T1000 (cell line): Measurements from ENCODE around the gene GRID1.

Source experiments
- DNase-seq: peaks from one replicate; lab custom pipeline; 2025; ENCODE audit warnings: mixed read lengths; lab: John Stamatoyannopoulos, UW

Gene GRID1

DNA sequence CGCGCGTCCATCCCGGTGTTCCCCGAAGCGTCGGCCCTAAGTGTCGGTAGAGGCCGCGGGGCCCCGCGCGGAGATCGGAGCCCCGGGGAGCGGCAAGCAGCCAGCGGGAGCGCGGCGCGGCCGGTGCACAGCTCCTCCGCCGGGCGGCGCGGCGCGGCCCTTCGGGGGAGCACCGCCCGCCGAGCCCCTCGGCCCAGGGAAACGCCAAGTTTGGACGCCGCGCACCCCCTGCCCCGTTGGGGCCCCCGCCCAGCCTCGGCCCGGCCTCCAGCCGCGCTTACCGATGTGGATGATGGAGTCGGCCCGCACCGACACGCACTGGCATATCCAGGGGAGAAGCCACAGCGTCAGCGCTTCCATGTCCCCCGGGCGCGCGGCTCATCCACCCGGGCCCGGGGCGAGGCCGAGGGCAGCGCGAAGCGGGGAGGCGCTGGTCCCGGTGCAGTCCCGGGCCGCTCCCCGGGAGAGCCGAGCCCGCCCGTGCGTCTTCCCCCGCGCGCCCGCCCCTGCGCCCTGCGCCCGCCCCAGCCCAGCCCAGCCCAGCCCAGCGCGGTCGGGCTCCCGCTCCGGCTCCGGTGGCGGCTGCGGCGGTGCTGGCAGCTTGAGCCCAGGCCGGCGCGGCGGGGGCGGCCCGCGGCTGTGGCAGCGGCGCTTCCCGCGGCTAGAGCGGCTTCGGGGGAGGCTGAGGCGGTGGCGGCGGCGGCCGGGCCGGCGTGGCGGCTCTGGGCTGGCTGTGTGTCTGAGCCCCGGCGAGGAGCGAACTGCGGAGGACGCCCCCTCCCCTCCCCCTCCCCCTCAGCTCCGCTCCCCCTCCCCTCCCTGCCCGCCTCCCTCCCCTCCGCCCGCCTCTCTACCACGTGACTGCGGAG is at the start of gene GRID1:
Gene GRID1 (minus strand): TSS at position 763 of the 869 bp plus-strand sequence.
- DNase-seq, result peak; percentile 65

DNA sequence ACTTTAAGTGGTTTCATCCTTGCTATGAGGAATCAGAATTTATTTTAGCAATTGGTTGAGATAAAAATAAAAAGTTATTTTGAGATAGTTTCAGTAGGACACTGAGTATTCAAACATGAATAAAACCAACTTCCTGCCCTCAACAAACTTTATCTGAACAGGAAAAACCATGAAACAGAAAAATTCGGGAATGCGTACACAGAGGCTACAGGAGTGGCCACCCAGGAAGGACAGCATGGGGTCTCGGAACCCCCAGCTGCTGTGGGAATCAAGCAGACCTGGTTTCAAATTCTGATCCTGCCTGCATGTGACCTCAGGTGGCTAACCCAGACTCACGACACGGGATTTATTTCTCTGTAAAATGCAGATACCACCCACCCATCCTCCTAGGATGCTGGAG is 49.0 kb upstream of the GRID1 start:
- no peak for DNase-seq

DNA sequence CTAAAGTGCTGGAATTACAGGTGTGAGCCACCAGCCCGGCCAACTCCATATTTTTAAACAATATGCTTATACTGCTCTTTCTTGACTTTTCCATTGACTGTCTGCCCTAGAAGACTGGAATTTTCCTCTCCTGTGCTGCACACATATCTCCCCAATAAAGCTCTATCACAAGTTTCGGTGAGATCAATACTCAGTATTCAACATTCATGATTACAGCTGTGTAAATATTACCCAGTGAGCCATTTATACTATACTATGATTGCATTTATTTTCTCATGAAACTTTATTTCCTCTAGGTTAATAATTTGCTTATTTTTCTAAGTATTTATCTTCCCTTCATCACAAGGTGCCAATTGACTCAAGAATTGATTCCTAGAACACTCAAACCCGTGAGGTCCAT is 48.5 kb upstream of the GRID1 start:
- no peak for DNase-seq

DNA sequence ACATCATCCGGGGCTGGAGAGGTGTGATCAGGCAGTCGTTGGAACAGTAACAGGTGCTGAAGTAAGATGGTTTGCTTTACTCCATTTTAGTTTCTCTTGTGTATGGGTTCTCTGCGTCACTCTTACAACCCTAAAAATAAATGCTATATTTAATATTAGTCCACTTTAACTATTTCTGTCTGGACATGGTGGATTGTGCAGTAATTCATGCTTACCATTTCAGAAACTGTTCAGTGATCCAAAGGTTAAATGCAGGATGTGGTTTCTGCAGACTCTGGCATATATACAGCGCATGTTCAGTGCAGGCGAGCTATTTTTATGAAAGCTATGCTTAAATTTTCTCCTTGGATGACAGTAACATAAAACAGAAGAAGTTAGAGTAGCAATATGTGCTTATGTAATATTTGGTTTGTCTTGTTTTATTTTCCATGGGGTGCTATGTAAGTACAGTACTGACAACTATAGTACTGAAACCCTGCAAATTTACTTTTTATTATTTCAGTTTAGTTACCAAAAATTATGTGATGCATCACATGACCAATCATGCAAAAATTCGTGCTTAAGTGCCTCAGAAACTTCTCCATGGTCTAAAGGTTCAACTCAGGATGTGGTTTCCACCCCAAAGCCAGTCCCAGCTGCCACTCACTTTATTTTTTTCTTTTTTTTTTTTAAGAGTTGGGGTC is 46.6 kb upstream of the GRID1 start:
- no peak for DNase-seq

DNA sequence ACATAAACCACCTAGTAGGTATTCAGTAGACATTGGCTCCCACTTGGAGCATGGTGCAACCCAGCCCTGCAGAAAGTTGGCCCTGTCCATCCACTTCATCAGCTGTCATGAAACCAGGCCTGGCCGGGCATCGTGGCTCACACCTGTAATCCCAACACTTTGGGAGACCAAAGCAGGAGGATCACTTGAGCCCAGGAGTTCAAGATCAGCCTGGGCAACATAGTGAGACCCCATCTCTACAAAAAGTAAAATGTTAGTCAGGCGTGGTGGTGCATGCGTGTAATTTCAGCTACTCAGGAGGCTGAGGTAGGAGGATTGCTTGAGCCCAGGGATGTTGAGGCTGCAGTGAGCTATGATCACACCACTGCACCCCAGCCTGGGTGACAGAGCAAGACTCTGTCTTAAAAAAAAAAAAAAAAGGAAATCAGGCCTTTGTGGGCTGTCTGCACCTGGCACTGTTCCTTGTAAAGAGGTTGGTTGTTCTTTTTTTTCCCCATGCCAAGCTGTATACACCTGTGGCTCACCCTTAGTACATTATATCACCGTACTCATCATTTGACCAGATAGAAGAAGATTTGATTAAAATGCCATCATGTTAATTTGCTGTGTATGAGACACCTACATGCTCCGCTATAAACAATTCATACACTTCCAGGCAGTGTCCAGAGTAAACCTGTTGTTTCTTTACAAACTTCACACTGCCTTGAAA is 45.4 kb upstream of the GRID1 start:
- DNase-seq, result no peak

DNA sequence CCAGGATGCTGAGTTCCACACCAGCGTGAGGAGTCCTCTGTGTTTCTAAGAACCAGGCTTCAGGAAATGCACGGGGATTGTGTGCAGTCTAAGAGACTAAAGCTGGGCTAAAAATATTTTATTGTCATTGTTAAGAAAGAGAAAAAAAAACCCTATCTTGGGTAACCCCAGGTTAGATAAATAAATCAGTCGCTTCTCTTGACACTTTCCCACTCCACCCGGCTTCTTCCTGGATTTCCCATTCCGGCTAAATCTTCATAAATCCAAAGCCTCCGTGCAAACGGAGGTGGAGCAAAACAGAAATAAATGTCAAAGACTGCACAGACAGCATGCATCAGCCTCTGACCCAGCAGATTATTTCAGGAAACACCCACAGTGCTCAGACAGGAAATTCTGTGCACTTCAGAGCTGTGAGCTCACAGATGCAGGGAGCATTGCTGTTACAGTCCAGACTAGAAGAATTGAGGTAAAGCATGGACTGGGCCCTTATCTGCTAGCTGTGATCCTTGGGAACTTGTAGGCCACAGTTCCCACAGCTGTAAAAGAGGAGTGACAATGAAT is 44.8 kb upstream of the GRID1 start:
- no peak for DNase-seq

DNA sequence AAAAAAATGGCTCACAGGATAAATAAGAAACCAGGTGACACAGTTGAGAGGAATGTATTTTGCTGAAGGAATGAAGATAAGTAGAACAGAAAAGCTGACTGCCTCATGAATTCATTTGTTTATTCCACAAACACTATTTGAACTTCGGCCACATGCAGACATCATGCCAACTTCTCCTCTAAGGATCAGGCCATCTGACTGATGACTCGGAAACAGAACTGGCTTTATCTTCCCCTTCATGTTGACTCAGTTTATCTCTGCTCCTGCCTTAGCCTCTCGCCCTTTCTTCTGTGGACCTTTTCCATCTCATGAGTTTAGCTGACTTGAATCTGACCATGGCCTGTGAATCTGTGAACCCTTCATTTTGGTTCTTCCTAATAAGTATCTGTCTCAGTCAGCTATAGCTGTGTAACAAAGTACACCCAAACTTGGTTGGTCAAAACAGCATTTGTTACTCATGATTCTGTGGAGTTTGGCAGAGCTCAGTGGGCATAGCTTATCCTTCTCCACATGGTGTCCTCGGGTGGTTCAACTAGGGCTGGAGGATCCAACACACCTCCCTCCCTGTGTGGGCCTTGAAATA is 44.0 kb upstream of the GRID1 start:
- no peak for DNase-seq

DNA sequence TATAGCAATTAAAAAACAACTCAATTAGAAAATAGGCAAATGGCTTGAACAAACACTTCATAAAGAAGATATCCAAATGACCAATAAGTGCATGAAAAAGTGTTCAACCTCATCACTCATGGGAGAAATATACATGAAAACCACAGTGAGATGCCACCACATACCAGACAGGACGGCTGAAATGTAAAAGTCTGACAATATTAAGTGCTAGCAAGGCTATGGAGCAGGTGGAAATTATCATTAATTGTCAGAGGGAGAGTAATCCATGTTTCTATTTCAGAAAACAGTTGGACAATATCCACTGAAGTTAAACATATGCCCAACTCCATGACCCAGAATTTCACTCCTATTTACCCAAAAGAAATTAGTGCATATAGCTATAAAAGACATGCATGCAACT is 42.6 kb upstream of the GRID1 start:
- DNase-seq, result no peak

DNA sequence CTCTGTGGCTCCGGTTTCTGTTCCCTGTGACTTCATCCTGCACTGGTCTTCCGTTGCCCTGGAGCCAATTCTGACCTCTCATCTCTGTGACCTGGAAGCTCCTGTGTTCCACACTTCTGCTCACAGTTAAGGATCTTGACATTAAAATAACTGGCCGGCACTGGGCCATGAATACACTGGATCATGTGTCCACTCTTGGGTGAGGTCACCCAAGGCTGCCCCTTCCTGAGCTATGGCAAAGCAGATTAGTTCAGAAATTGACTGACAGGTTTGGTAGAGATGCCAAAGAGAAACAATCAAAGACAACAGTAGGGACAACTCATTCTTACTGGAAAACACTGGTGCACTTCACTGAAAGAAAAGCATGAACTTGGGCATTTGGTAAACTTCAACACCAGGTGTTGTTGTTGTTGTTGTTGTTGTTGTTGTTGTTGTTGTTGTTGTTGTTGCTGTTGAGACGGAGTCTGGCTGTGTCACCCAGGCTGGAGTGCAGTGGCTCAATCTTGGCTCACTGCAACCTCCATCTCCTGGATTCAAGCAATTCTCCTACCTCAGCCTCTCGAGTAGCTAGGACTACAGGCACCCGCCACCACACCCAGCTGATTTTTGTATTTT is 36.7 kb upstream of the GRID1 start:
- no peak for DNase-seq

DNA sequence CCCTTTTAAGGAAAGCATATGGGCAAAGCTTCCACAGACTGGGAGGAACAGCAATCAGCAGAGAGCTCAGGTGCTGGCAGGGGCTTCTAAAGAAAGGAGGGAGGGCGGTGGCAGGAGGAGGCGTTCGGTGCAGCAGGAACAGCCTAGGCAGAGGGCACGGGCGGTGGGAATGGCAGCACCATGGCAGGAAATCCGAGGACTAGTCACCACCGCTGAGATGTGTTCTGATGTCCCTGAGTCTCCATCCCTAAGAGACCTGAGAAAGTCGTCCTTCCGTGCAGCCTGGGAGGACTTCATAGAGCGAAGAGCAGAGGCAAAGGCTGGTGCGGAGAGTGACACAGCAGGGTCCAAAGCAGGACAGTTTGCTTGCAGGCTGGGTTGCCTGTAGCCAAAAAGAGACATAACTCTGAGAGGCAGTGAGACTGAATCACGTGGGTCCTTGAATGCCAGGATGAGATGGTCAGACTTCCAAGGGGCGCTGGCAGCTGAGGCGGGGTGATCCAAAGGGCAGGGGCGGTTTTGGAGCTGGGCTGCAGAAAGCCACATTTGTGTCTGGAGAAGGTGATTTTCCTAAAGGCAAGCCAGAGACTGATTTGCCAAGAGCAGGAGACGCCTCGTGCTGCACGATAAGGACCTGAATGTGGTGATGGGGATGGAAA is 35.8 kb upstream of the GRID1 start:
- no peak for DNase-seq

DNA sequence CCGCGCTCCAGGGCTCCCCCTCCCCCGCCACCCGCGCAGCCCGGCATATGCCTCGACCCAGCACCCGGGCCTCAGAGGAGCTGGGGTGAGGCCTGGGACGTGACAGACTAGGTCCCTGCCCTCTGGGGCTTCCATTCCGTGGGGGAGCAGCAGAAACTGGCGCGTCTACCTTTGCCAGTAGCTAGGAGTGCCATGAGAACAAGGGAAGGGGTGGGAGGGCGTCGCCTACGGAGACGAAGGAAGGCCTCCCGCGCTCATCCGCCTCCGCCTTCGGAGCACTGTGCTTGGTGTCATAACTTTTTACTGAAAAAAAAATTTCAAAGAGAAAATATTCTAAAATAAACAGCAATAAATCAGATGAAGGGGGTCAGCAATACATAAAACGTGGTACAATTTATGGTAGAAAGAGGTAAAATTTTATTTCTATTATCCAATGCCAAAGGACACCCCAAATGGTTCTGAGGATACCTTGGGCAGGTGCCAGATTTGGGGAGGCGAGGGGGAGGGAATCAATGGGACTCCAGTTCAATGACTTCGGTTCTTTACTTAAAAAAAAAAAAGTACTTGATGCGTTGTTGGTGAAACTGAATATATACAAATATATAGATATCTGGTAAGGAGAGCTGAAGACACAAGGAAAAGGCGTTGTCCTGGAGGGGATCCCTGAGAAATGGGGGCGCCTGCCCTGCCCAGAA is 35.1 kb upstream of the GRID1 start:
- DNase-seq, result no peak

DNA sequence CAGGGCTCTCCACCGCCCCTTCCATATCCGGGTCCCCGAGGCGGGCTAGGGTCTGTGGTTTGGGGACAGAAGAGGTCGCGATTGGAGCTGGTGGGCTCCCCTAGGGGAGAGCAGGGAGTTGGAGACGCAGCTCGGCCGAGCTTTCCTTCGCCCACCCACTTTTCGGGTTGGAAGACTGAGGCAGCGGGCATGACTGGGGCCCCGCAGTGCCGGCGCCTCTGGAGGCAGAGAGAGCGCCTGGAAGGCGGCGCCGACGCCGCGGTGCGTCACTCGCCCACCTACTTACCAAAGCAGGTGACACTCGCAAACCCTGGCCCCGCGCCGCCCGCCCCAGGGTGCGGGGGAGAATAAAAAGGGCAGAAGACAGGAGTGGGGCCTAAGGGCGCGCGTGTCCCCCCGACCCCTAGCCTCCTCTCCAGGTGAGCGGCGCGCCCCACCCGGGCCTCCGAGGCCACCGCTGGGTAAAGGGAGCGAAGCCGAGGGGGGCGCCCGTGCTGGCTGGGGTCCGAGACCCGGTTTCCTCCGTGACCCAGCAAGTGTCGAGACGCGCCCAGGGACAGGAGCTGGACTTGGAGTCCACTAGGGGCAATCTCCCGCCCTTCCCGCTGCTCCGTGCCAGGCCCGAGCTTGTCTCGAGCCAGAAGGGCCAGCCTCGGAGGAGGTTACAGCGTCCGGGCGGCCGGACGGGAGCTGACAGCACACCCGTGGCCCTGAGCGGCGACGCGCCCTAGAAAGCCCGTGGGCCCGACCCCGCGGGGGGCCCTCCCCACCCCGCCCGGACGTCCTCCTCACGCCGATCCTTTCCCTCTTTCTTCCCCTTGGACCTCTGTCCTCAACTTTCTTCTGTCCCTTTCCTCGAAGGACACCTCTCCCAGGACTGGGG is 34.4 kb upstream of the GRID1 start:
- DNase-seq, result no peak

DNA sequence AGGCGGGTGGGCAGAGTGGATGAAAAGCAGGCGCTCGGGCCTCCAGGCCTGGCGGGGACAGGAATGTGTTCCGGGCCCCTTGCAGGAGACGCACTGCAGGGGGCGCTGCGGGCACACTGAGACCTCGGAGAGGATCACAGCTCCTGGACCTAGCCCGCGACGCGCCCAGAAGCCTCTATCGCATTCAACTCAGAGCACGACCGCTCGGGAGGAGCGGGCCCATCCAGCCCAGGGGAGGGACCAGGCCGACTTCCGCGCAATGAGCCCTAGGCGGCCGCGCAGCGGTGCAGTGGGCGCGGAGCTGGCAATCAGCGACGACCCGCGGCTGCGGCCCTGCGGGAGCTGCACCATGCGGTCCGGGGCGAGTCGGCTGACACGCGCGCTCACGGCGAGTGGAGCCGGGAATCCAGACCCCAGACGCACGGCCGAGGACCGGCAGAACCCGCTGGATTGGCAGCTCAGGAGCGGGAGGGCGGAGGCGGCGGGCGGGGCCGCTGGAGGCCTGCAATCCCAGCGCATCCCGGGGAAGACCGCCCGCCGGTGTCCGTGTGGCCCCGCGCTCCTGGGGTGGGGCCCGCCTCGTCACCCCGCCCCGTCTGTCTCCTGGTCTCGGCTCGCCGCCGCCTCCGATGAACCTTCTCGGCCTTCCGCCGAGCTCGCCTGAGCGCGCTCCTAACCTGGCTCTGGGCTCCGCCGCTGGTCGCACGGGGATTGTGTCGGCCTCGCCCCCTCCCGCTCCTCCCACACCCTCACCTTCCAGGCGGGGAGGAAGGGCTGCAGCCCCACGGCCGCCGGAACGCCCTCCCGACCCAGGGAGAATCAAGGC is 33.5 kb upstream of the GRID1 start:
- DNase-seq, result peak; percentile 93

DNA sequence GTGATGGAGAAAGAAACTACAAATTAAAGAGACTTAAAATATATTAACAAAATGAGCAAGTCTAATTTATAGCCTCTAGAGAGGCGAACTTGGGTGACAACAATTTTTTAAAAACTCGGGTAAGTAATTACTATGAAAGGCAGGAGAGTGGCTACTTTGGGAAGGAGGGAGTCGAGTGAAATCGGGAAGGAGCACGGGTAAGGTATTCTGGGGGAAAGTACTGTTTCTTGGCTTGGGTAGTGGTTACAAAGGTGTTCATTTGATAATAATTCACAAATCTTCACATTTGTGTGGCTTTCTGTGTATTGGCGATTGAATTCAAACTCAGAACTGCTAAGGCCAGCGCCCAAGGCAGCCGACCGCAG is 32.9 kb upstream of the GRID1 start:
- DNase-seq, result no peak

DNA sequence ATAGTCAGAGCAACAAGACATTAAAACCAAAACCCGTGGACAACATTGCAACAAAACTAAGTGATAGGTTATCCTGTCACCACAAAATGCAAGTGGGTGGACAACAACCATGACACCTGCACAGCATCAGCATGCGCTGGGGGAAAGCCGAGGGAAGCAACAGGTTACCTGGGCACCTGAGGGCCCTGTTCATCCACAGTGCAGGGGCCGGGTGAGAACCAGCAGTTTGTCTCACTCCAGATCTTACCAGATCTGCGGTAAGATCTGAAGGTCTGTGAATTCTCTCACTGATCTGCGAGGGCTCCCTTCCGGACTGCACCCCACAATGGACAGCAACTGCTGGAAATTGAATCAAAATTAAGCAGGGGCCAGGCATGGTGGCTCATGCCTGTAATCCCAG is 30.5 kb upstream of the GRID1 start:
- no peak for DNase-seq

DNA sequence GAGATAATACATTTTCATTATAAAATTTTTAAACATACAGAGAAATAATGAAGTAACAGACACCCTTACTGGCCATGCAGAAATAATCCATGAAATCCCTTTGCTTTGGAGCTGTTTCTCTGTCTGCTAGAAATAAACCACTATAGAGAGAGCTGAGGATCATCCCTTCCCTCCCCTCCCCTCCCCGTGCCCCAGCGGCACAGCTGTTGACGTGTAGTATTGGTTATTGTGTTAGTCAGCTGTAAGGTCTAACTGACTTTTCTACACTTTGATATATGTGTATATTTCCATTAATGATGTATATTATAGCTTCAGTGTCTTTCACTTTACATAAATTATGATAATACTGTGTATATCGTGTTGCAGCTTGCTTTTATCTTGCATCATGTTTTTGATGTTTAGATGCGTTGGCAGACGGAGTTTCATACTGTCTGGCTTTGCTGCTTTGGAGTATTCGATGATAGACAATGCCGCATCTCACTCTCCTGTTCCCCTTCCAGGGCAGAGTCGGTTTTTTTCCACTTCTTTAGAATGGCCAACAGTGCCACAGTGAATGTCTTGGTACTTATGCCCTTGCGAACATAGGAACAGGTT is 27.4 kb upstream of the GRID1 start:
- no peak for DNase-seq

DNA sequence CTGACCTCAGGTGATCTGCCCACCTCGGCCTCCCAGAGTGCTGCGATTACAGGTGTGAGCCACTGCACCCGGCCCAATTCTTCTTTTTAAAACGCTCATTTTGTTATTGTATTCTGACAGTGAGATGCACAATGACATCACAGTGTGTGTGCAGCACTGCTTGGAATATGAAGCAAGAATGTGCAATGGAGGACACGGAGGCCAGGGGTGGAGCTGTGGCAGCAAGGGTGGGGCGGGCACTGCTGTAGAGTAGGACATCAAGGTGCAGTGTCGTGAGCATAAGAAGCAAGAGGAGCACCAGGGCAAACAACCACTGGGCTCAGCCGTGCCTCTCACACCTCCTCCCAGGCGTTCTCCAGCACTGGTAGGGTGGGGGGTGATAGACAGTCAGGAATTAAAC is 26.8 kb upstream of the GRID1 start:
- no peak for DNase-seq

DNA sequence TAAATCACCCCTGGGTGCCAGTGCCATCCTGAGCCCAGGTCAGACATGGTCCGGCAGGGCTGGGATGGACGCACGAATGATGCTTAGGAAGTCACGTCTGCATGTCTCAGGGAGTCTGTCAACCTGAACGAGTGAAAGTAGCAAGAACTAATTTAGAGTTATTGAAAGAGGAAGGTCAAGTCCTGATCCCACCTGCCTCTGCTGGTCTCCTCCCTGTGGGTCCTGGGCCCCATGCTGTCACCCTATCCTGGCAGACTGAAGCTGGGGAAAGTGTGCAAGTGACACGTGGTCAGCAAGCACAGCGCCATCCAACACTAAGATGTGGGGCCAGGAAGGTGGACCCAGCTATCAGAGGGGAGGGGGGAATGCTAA is 26.1 kb upstream of the GRID1 start:
- no peak for DNase-seq
